Mesodermal cell (in vitro differentiated cells): Measurements from ENCODE around the gene MEA1.

Experiments used
- H3K27ac ChIP-seq: 2 replicates; pipeline ENCODE4 v1.7.0; 2013; ENCODE audit warnings: mild to moderate bottlenecking, low read depth, low read length, moderate library complexity; ENCODE audit not compliant: severe bottlenecking
- H3K36me3 ChIP-seq: 2 replicates; pipeline ENCODE4 v1.7.1; 2013; ENCODE audit warnings: mild to moderate bottlenecking, low read length, moderate library complexity; ENCODE audit not compliant: control insufficient read depth, insufficient read depth
- H3K4me1 ChIP-seq: one replicate; pipeline ENCODE4 v1.7.1; 2013; ENCODE audit warnings: mild to moderate bottlenecking, low read length; ENCODE audit not compliant: insufficient read depth, control insufficient read depth, poor library complexity, severe bottlenecking
- H3K4me3 ChIP-seq: 2 replicates; pipeline ENCODE4 v1.7.0; 2013; ENCODE audit warnings: low read length, control low read depth, mild to moderate bottlenecking; ENCODE audit not compliant: insufficient read depth, poor library complexity, severe bottlenecking; ENCODE audit errors: extremely low read depth
- H3K9me3 ChIP-seq: 2 replicates; pipeline ENCODE4 v1.7.1; 2013; ENCODE audit warnings: mild to moderate bottlenecking, low read length, moderate library complexity; ENCODE audit not compliant: control insufficient read depth
- WGBS, 2 experiments: methylation state at CpG; one replicate each; pipeline ENCODE4 v1.1.5; 2013; ENCODE audit warnings: missing lambda C conversion rate in 2 of 2; ENCODE audit not compliant: insufficient coverage in 2 of 2; 5-methylcytosine and 5-hydroxymethylcytosine counted together

MEA1 gene

GRCh38 chr6:43021270-43022047 is 7.7 kb upstream of the MEA1 start, which contains the start of gene RRP36:
TSS of gene RRP36 (plus strand) at chr6:43021623. CDS start at chr6:43021655, 32 bp downstream.
- H3K4me1 ChIP-seq, result peaks cover 25% of the 10 kb centered on the region
- H3K36me3 ChIP-seq, result peaks cover 76% of the 10 kb centered on the region
- 2% methylated on average over 42 to 56 of the region's 56 CpGs for WGBS, 2 experiments
- H3K9me3 ChIP-seq, result no peaks in the 10 kb centered on the region
- H3K4me3 ChIP-seq, result peak within 1 kb of the TSS; percentile 91
- H3K27ac ChIP-seq, result peak within 1 kb of the TSS; percentile 77

- no peaks in the 10 kb centered on the region for H3K9me3 ChIP-seq
- H3K4me3 ChIP-seq, result peak overlapping the region; percentile 91
- WGBS, 2 experiments, result 78% methylated on average over 3 of the region's 5 CpGs; no CpG with 5 or more reads in 1 of the 2 experiments
- H3K4me1 ChIP-seq, result peaks cover 27% of the 10 kb centered on the region
- H3K36me3 ChIP-seq, result peaks cover 76% of the 10 kb centered on the region
- peak overlapping the region; percentile 77 for H3K27ac ChIP-seq
Measured at GRCh38 chr6:43020847-43021246, 7.1 kb upstream of the MEA1 start.

- peaks cover 27% of the 10 kb centered on the region for H3K4me1 ChIP-seq
- peaks cover 72% of the 10 kb centered on the region for H3K36me3 ChIP-seq
- no peaks in the 10 kb centered on the region for H3K9me3 ChIP-seq
- no peak overlapping the region for H3K4me3 ChIP-seq
- H3K27ac ChIP-seq, result peak overlapping the region; percentile 23
- 80 to 92% methylated on average over 1 to 2 of the region's 3 CpGs for WGBS, 2 experiments
Measured at GRCh38 chr6:43020052-43020705, 6.4 kb upstream of the MEA1 start.

GRCh38 chr6:43019152-43019551 is 5.4 kb upstream of the MEA1 start:
- peaks cover 62% of the 10 kb centered on the region for H3K36me3 ChIP-seq
- peaks cover 27% of the 10 kb centered on the region for H3K4me1 ChIP-seq
- no peaks in the 10 kb centered on the region for H3K9me3 ChIP-seq
- WGBS, 2 experiments, result 93 to 100% methylated on average over 2 of the region's 2 CpGs
- no peak overlapping the region for H3K4me3 ChIP-seq
- H3K27ac ChIP-seq, result no peak overlapping the region

- Histone ChIP-seq H3K9me3 (no peaks in the 10 kb centered on the region), H3K4me1 (peaks cover 29% of the 10 kb centered on the region)
- 95 to 99% methylated on average over 10 to 12 of the region's 12 CpGs for WGBS, 2 experiments
Measured at GRCh38 chr6:43016943-43017334, 3.2 kb upstream of the MEA1 start.

GRCh38 chr6:43016176-43016942 is 2.6 kb upstream of the MEA1 start:
- Histone ChIP-seq H3K36me3 (peaks cover 62% of the 10 kb centered on the region), H3K27ac (no peak overlapping the region), H3K9me3 (no peaks in the 10 kb centered on the region), H3K4me1 (peaks cover 29% of the 10 kb centered on the region), H3K4me3 (no peak overlapping the region)
- 86 to 87% methylated on average over 3 to 5 of the region's 7 CpGs for WGBS, 2 experiments

More at GRCh38 chr6:43016943-43017334, 3.2 kb upstream of the MEA1 start:
- Histone ChIP-seq H3K27ac (no peak overlapping the region), H3K4me3 (no peak overlapping the region), H3K36me3 (peaks cover 56% of the 10 kb centered on the region)

- Histone ChIP-seq H3K4me3 (peak overlapping the region; percentile 85), H3K36me3 (peaks cover 71% of the 10 kb centered on the region), H3K4me1 (peaks cover 16% of the 10 kb centered on the region), H3K9me3 (no peaks in the 10 kb centered on the region), H3K27ac (peak overlapping the region; percentile 80)
- WGBS, 2 experiments, result 4 to 9% methylated on average over 6 to 7 of the region's 7 CpGs
Measured at GRCh38 chr6:43014434-43014909, 726 bp upstream of the MEA1 start.

- WGBS, 2 experiments, result 3 to 19% methylated on average over 11 to 16 of the region's 25 CpGs
- Histone ChIP-seq H3K4me1 (peaks cover 16% of the 10 kb centered on the region), H3K36me3 (peaks cover 71% of the 10 kb centered on the region), H3K4me3 (peak overlapping the region; percentile 85), H3K27ac (no peak overlapping the region), H3K9me3 (no peaks in the 10 kb centered on the region)
Measured at GRCh38 chr6:43013097-43013842, 476 bp downstream of the MEA1 start.

GRCh38 chr6:43012364-43012763 is 1.4 kb downstream of the MEA1 start:
- Histone ChIP-seq H3K4me3 (peak overlapping the region; percentile 85), H3K27ac (no peak overlapping the region), H3K36me3 (peaks cover 71% of the 10 kb centered on the region), H3K9me3 (no peaks in the 10 kb centered on the region), H3K4me1 (peaks cover 16% of the 10 kb centered on the region)
- 90 to 95% methylated on average over 6 of the region's 6 CpGs for WGBS, 2 experiments

- H3K4me3 ChIP-seq, result no peak overlapping the region
- peaks cover 9% of the 10 kb centered on the region for H3K4me1 ChIP-seq
- peaks cover 71% of the 10 kb centered on the region for H3K36me3 ChIP-seq
- H3K27ac ChIP-seq, result peak overlapping the region; percentile 29
- 60 to 95% methylated on average over 1 to 5 of the region's 6 CpGs for WGBS, 2 experiments
- H3K9me3 ChIP-seq, result no peaks in the 10 kb centered on the region
Measured at GRCh38 chr6:43011207-43011606, 2.5 kb downstream of the MEA1 start.
